ENCODE results near the gene SAP30BP. TPM values are rescaled to one million over a fixed set of nuclear protein-coding genes. Genes with fewer than 3 reads are reported as not detected.

SAP30BP gene
- total RNA-seq, 2 experiments from 2014 or later: 97.0 to 97.5 TPM

DNA sequence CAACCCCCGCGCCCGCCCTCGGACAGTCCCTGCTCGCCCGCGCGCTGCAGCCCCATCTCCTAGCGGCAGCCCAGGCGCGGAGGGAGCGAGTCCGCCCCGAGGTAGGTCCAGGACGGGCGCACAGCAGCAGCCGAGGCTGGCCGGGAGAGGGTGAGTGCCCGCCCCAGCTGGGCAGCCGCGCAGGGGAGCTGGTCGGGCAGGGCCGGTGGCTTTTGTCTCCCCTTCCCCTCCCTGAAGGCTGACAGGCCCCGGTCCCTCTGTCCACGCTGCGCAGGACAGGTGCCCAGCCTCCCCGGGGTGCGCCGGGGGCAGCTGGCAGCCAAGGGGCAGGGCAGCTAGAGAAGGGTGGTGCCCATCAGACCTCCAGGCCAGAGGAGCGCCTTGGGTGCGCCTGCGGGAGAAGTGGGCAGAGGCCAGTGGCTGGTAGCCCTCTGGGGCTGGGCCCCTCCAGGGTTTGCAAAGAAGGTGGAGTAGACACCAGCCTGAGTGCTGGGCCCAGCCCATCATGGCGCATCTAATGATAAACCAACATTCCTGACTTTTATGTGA is 54.4 kb downstream of the SAP30BP start:
- POLR2A ChIA-PET: no interaction called here
- DNase-seq: no peak
- Mint-ChIP-seq H3K27ac (no peak overlapping the region), H3K4me3 (no peak overlapping the region), H3K4me1 (peaks cover 4% of the 10 kb centered on the region), H3K9me3 (no peaks in the 10 kb centered on the region), H3K36me3 (ENCODE audit: low read depth) (no peaks in the 10 kb centered on the region), H3K27me3 (peaks cover 20% of the 10 kb centered on the region)
- CTCF ChIA-PET: interaction anchor here (1.0 to 2.2 kb wide), 4 partner anchors 10 to 88 kb away, joined by 3 to 11 read pairs (median 5); partner anchors contain the start of gene SMIM5

DNA sequence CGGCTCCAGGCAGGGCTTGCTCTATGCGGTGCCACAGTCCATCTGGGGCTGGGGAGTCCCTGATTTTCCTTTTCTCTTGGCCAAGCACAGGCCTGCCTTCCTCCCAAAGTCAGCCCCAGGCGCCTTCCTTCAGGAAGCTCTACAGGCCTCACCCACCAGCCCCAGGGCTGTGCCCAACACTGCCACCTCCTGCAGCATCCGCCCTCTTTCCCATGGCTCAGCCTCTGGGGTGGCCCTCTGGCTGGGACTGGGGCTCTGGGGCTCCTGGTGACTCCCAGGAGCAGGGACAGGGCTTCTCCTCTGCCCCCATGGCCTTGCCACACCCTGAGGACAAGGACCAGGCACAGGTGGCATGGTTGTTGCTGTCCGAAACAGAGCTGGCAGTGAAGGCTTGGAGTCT is 54.9 kb downstream of the SAP30BP start:
- H3K9me3 Mint-ChIP-seq: no peaks in the 10 kb centered on the region
- ChIA-PET CTCF (interaction anchor here (1.0 to 2.2 kb wide), 4 partner anchors 9 to 89 kb away, joined by 3 to 7 read pairs (median 3); partner anchors contain the start of gene SMIM5), POLR2A (no interaction called here)
- peaks cover 4% of the 10 kb centered on the region for H3K4me1 Mint-ChIP-seq
- H3K4me3 Mint-ChIP-seq: no peak overlapping the region
- no peaks in the 10 kb centered on the region for H3K36me3 Mint-ChIP-seq (ENCODE audit: low read depth)
- peaks cover 20% of the 10 kb centered on the region for H3K27me3 Mint-ChIP-seq
- no peak for DNase-seq
- H3K27ac Mint-ChIP-seq: no peak overlapping the region

DNA sequence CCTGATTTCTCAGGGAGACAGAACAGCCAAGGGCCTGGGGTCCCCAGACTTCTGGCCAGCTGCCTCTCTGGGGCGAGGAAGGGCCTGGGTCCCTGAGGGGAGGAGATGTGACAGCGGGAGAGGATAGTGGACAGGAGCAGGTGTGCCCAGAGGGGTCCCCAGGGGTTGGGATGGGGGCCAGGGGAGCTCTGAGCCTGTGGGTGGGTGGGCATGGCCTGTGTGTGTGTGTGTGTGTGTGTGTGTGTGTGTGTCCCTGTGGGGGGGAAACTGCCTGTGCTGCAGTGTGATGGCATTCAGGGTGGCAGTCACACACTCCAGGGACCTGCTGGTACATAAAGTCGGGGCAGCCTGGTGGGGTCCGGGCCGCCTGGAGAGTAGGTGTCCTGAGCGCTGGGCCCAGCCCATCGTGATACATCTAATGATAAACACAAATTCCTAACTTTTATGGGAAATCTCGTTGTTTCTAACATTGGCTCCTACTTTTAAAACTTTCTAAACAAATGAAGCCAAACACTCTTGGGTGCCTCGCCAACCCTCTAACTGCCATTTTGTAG is 55.5 kb downstream of the SAP30BP start:
- CTCF ChIA-PET: interaction anchor here (1.0 to 1.5 kb wide), 2 partner anchors 15 to 31 kb away, joined by 3 read pairs; no protein-coding TSS in a partner anchor
- POLR2A ChIA-PET: no interaction called here
- peaks cover 4% of the 10 kb centered on the region for H3K4me1 Mint-ChIP-seq
- peak overlapping the region; percentile 36 for H3K27ac Mint-ChIP-seq
- no peak for DNase-seq
- H3K4me3 Mint-ChIP-seq: no peak overlapping the region
- peaks cover 19% of the 10 kb centered on the region for H3K27me3 Mint-ChIP-seq
- no peaks in the 10 kb centered on the region for H3K9me3 Mint-ChIP-seq
- H3K36me3 Mint-ChIP-seq (ENCODE audit: low read depth): no peaks in the 10 kb centered on the region

DNA sequence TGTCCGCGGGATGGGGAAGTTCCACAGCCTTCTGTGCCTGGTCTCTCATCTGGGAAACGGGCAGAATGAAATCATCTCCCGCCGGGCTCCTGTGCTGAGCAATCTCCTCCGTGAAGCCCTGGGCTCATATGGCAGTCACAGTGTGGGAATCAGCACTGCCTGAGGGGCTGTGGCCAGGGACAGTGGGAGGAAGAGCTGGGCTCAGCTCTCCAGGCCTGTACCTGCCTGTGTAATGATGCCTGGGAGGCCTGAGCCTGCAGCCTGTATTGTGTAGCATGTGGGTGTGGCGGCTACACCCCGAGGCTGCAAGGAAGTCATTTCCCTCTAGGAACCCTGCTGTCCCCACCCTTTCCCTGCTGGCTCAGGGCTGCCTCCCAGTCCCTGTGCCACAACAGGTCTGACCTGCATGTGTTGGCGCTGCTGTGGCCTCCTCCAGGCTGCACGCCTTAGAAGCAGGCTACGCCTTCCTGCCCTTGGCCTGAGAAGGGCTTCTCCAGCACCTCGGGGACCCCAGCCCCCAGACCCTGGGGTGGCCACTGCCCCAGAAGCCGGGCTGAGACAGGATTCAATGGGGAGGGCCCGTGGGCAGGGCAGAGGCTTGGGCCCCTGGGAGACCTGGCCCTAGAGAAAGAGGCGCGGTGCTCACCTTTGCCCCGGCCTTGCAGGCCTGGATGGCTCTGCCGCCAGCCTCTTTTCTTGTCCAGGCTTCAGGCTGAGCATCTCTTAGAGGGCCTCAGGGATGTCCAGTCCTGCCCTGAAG is 56.2 kb downstream of the SAP30BP start:
- no peak for DNase-seq
- POLR2A ChIA-PET: no interaction called here
- no peak overlapping the region for H3K4me3 Mint-ChIP-seq
- peaks cover 19% of the 10 kb centered on the region for H3K27me3 Mint-ChIP-seq
- no peak overlapping the region for H3K27ac Mint-ChIP-seq
- no peaks in the 10 kb centered on the region for H3K9me3 Mint-ChIP-seq
- H3K4me1 Mint-ChIP-seq: peaks cover 4% of the 10 kb centered on the region
- CTCF ChIA-PET: interaction anchor here (1.5 kb wide), 1 partner anchor 15 kb away, joined by 3 read pairs; no protein-coding TSS in a partner anchor
- no peaks in the 10 kb centered on the region for H3K36me3 Mint-ChIP-seq (ENCODE audit: low read depth)

DNA sequence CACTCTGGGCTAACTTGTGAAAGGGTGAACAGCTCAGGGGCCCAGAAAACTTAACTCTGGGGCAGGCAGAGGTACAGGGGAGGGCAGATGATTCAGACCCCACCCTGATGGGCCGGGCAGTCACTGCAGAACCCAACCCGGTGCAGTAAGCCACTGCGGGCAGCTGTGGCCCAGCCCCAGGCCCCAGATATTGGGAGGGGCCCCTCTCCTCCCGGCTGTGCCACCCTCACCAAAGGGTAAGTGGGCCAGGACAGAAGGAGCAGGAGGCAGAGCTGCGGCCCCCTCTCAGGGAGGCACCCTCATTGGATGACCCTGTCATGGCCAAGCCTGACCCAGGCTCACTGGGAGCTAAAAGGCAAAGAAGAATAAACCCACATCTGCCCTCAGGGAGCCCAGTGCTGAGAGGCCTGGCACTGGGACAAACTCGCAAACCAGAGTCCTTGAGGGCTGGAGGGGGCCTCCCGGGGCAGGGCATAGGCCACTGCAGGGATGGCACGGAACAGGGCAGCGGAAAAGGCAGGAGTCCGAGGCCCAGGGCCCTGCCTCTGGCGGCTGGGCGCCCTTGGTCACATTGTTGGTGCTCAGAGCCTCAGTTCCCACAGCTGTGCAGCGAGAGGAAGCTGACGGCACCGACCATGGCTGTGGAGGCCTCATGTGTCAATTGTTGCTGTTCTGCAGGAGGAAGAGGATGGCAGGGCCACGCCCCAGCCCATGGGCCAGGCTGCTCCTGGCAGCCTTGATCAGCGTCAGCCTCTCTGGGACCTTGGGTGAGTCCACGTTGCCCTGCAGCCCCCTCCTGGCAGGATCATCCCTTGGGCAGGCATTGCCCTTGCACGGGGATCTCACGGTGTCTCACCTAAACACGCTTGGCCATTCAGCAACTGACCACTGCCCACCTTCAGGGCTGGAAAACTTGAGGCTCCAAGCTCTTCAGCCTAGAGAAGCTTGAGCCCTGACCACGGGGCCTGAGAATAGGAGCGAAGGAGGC is 57.2 kb downstream of the SAP30BP start:
- ChIA-PET CTCF (interaction anchor here (0.8 to 2.7 kb wide), 4 partner anchors 11 to 91 kb away, joined by 3 to 8 read pairs (median 4); partner anchors contain the start of gene SMIM5), POLR2A (no interaction called here)
- DNase-seq: no peak
- H3K27ac Mint-ChIP-seq: no peak overlapping the region
- H3K27me3 Mint-ChIP-seq: peaks cover 13% of the 10 kb centered on the region
- H3K4me1 Mint-ChIP-seq: peaks cover 4% of the 10 kb centered on the region
- H3K36me3 Mint-ChIP-seq (ENCODE audit: low read depth): no peaks in the 10 kb centered on the region
- H3K9me3 Mint-ChIP-seq: no peaks in the 10 kb centered on the region
- H3K4me3 Mint-ChIP-seq: no peak overlapping the region

DNA sequence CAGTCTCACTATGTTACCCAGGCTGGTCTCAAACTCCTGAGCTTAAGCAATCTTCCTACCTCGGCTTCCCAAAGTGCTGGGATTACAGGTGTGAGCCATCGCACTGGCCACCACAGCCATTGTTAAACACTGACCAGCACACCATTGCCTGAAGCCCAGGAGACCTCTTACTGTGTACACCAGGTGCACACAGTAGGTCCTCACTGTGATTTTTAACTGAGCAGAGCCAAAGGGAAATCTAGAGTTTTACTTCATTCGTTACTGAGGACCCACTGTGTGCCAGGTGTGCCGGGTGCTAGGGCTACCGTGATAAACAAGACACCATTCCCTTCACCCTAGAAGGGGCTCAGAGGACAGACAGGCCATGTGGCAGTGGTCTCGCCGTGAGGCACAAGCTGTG is 58.4 kb downstream of the SAP30BP start:
- H3K27me3 Mint-ChIP-seq: peaks cover 2% of the 10 kb centered on the region
- no peaks in the 10 kb centered on the region for H3K9me3 Mint-ChIP-seq
- CTCF ChIA-PET: interaction anchor here (1.0 to 2.7 kb wide), 3 partner anchors 13 to 28 kb away, joined by 4 to 8 read pairs (median 4); no protein-coding TSS in a partner anchor
- DNase-seq: no peak
- no peak overlapping the region for H3K27ac Mint-ChIP-seq
- H3K36me3 Mint-ChIP-seq (ENCODE audit: low read depth): no peaks in the 10 kb centered on the region
- POLR2A ChIA-PET: no interaction called here
- peaks cover 3% of the 10 kb centered on the region for H3K4me1 Mint-ChIP-seq
- no peak overlapping the region for H3K4me3 Mint-ChIP-seq

DNA sequence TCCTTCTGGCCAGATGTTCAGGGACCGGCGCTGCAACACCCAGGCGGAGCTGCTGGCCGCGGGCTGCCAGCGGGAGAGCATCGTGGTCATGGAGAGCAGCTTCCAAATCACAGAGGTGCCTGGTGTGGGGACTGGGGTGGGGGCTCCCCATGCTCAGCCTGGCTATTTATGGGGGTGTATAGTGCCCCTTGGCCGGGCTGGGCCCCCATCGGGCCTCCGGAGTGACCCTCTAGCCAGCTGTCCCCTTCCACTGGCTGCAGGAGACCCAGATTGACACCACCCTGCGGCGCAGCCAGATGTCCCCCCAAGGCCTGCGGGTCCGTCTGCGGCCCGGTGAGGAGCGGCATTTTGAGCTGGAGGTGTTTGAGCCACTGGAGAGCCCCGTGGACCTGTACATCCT is 60.3 kb downstream of the SAP30BP start:
- no peaks in the 10 kb centered on the region for H3K4me1 Mint-ChIP-seq
- ChIA-PET POLR2A (no interaction called here), CTCF (interaction anchor here (0.6 to 2.7 kb wide), 3 partner anchors 8 to 45 kb away, joined by 3 to 8 read pairs (median 4); no protein-coding TSS in a partner anchor)
- H3K4me3 Mint-ChIP-seq: no peak overlapping the region
- H3K9me3 Mint-ChIP-seq: no peaks in the 10 kb centered on the region
- H3K27ac Mint-ChIP-seq: no peak overlapping the region
- no peaks in the 10 kb centered on the region for H3K27me3 Mint-ChIP-seq
- no peaks in the 10 kb centered on the region for H3K36me3 Mint-ChIP-seq (ENCODE audit: low read depth)
- DNase-seq: no peak

DNA sequence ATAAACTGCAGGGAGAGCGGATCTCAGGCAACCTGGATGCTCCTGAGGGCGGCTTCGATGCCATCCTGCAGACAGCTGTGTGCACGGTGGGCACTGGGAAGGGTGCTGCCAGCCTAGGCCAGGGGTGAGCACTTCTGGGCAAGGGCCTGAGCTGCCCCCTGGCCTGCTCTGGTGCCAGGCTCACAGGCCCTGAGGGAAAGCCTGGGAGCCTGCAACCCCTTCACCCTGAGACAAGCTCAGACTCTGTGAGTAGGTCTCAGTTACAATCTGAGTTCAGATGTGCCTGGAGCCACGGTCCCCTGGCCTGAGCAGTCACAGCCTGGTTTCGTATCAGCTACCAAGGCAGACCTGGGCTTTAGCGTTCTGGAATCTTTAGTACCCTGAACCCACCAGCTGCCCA is 62.2 kb downstream of the SAP30BP start:
- H3K36me3 Mint-ChIP-seq (ENCODE audit: low read depth): no peaks in the 10 kb centered on the region
- ChIA-PET CTCF (no interaction called here), POLR2A (no interaction called here)
- H3K9me3 Mint-ChIP-seq: no peaks in the 10 kb centered on the region
- H3K27ac Mint-ChIP-seq: no peak overlapping the region
- DNase-seq: no peak
- H3K27me3 Mint-ChIP-seq: no peaks in the 10 kb centered on the region
- no peak overlapping the region for H3K4me3 Mint-ChIP-seq
- H3K4me1 Mint-ChIP-seq: no peaks in the 10 kb centered on the region

DNA sequence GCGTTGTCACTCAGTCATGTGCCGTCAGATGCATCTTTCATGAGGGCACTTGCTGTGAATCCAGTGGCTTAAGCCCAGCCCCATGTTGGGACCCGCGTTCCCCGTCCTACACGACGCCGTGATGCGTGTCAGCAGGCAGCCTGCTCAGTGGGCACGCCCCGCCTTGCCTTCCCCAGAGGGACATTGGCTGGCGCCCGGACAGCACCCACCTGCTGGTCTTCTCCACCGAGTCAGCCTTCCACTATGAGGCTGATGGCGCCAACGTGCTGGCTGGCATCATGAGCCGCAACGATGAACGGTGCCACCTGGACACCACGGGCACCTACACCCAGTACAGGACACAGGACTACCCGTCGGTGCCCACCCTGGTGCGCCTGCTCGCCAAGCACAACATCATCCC is 62.9 kb downstream of the SAP30BP start:
- Mint-ChIP-seq H3K36me3 (ENCODE audit: low read depth) (no peaks in the 10 kb centered on the region), H3K4me3 (no peak overlapping the region), H3K4me1 (peaks cover 2% of the 10 kb centered on the region), H3K27me3 (no peaks in the 10 kb centered on the region), H3K27ac (no peak overlapping the region), H3K9me3 (no peaks in the 10 kb centered on the region)
- DNase-seq: no peak
- ChIA-PET POLR2A (no interaction called here), CTCF (interaction anchor here (0.6 to 2.2 kb wide), 3 partner anchors 11 to 20 kb away, joined by 3 to 6 read pairs (median 3); no protein-coding TSS in a partner anchor)

DNA sequence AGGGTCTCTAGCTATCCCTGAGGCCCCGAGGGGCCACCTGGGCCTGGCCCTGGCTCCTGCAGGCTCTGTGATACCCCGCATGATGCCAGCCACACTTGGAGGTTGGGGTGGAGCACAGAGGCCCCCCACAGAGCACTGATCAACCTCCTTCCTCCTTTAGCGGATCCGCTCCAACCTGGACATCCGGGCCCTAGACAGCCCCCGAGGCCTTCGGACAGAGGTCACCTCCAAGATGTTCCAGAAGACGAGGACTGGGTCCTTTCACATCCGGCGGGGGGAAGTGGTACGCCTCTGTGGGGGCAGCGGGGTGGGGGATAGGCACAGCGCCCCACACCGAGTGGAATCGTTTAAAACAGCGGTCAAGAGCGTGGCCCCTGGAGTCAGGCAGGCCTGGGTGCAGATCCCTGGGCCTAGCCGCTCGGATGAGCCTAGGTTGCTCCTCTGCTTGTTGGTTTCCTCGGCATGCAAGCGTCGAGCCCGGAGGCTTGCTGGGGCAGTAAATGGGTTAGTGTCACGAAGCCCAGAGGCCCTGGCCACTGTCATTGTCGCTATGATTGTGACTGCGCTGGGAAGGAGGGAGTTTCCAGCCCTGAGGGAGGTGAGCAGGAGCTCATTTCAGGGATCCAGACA is 64.1 kb downstream of the SAP30BP start:
- Mint-ChIP-seq H3K27ac (no peak overlapping the region), H3K36me3 (ENCODE audit: low read depth) (no peaks in the 10 kb centered on the region), H3K27me3 (no peaks in the 10 kb centered on the region), H3K9me3 (no peaks in the 10 kb centered on the region), H3K4me3 (no peak overlapping the region), H3K4me1 (peaks cover 2% of the 10 kb centered on the region)
- CTCF ChIA-PET: interaction anchor here (0.8 to 2.2 kb wide), 5 partner anchors 10 to 22 kb away, joined by 3 to 6 read pairs (median 3); partner anchors contain the start of gene ITGB4
- no peak for DNase-seq
- POLR2A ChIA-PET: no interaction called here

DNA sequence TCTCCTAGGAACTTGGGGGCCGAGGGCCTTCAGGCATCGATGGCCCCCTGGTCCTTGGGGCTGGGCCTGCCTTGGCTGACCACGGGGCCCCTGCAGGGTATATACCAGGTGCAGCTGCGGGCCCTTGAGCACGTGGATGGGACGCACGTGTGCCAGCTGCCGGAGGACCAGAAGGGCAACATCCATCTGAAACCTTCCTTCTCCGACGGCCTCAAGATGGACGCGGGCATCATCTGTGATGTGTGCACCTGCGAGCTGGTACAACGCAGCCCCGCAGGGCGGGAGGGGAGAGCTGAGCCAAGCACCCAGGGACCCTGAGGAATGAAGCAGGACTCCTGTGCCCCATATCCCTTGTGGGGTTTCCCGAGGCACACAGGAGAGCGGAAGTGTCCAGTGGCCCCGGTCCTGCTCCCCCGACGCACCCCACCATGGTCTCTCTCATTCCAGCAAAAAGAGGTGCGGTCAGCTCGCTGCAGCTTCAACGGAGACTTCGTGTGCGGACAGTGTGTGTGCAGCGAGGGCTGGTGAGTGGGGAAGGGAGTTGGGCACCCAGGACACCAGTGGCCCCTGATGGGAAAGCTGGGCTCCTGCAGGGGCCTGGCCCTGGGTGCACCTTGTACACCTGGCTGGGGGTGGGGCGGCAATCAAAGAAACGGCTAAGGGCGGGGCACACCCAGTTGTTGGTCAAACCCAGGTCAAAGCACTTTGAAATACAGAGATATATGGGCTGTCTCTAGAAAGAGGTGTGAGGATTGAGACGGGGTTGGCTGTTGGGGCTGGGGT is 64.8 kb downstream of the SAP30BP start:
- DNase-seq: no peak
- ChIA-PET POLR2A (no interaction called here), CTCF (interaction anchor here (0.5 to 2.2 kb wide), 6 partner anchors 10 to 214 kb away, joined by 3 to 6 read pairs (median 4); partner anchors contain the start of genes ITGB4 and SMIM5)
- Mint-ChIP-seq H3K27me3 (no peaks in the 10 kb centered on the region), H3K4me1 (peaks cover 2% of the 10 kb centered on the region), H3K36me3 (ENCODE audit: low read depth) (no peaks in the 10 kb centered on the region), H3K9me3 (no peaks in the 10 kb centered on the region), H3K4me3 (no peak overlapping the region), H3K27ac (no peak overlapping the region)

Data from activated CD4-positive, alpha-beta T cell treated with anti-CD3 and anti-CD28 coated beads, Interleukin-2, amount 10 ng/mL, durations not matched to agents 7 days and 5 days (primary cell).